Upper lobe of left lung (tissue), 4 donors: ENCODE data around the gene ECSCR.

ENCODE experiments used
- CTCF ChIP-seq, 6 experiments: fragments of 450-650 bp in 4 of 6; fragments of 200-600 bp in 2 of 6; sonication (generic) in 2 of 6; IDR thresholded peaks; one replicate each; pipeline ENCODE4 v1.5.1; 2016 to 2019; ENCODE audit warnings: antibody characterized with exemption in 6 of 6
- POLR2A ChIP-seq, 4 donors: fragments of 450-650 bp; IDR thresholded peaks; one replicate each; pipeline ENCODE4 v1.5.1; 2016 to 2017; ENCODE audit warnings: antibody characterized with exemption in 4 of 4, mild to moderate bottlenecking in 2 of 4

GRCh38 chr5:139456776-139457175 lies 5.8 kb downstream of the ECSCR start:
- TF ChIP-seq CTCF (IDR thresholded peaks at IDR 0.05) (no peak), POLR2A (IDR thresholded peaks at IDR 0.05) (no peak)
